GM19351 (cell line): ENCODE data around the gene PRPF19.

Source experiments
- ATAC-seq: cut with Tn5 transposase; IDR thresholded peaks from one replicate; pipeline ENCODE4 v1.9.1; 2021; ENCODE audit warnings: mild to moderate bottlenecking, moderate library complexity; ENCODE audit not compliant: unreplicated experiment

The PRPF19 gene

GRCh38 chr11:60860943-60861342 lies 45.4 kb downstream of the PRPF19 start:
- no peak for ATAC-seq

GRCh38 chr11:60859616-60860250 lies 46.7 kb downstream of the PRPF19 start:
- no peak for ATAC-seq

- ATAC-seq = no peak
Measured at GRCh38 chr11:60858731-60859464, 47.5 kb downstream of the PRPF19 start.

GRCh38 chr11:60858236-60858635 lies 48.1 kb downstream of the PRPF19 start:
- no peak for ATAC-seq

- ATAC-seq = no peak
Measured at GRCh38 chr11:60857378-60858232, 48.8 kb downstream of the PRPF19 start.

GRCh38 chr11:60855726-60856633 lies 50.4 kb downstream of the PRPF19 start, which contains the start of gene PTGDR2:
TSS of gene PTGDR2 (minus strand) at chr11:60855950. CDS start at chr11:60853722, 2,228 bp downstream.
- no peak for ATAC-seq

GRCh38 chr11:60854847-60855725 lies 51.3 kb downstream of the PRPF19 start:
- ATAC-seq = no peak

GRCh38 chr11:60854140-60854846 lies 52.1 kb downstream of the PRPF19 start:
- no peak for ATAC-seq

GRCh38 chr11:60852982-60853950 lies 53.1 kb downstream of the PRPF19 start:
- ATAC-seq = no peak

- ATAC-seq = no peak
Measured at GRCh38 chr11:60852117-60852981, 54.0 kb downstream of the PRPF19 start.

GRCh38 chr11:60851327-60852104 lies 54.9 kb downstream of the PRPF19 start:
- ATAC-seq = no peak

- no peak for ATAC-seq
Measured at GRCh38 chr11:60849641-60850520, 56.5 kb downstream of the PRPF19 start.

GRCh38 chr11:60848714-60849151 lies 57.7 kb downstream of the PRPF19 start:
- ATAC-seq = no peak

- ATAC-seq = no peak
Measured at GRCh38 chr11:60847896-60848295, 58.5 kb downstream of the PRPF19 start.

GRCh38 chr11:60847281-60847680 lies 59.1 kb downstream of the PRPF19 start:
- no peak for ATAC-seq
